ENCODE measurements around the gene NT5E. TPM values are rescaled to one million over a fixed set of nuclear protein-coding genes. Genes with fewer than 3 reads are reported as not detected.

Gene NT5E
- polyA plus RNA-seq, 1 of the 3 experiments (the other 2 are of a cell fraction): 443 TPM

GRCh38 chr6:85401186-85402021 lies 48.5 kb upstream of the NT5E start:
- ChIA-PET CTCF (interaction anchor here (1.2 to 2.1 kb wide), 2 partner anchors 18 to 81 kb away, joined by 4 to 6 read pairs; no protein-coding TSS in a partner anchor), POLR2A (no interaction called here)
- no peaks in the 10 kb centered on the region for H3K36me3 ChIP-seq (replicated peaks in 1 of 2; ENCODE audit: control insufficient read depth in 1 of 2, insufficient read depth in 2 of 2, low read length in 1 of 2)
- H3K4me1 ChIP-seq (ENCODE audit: control insufficient read depth in 1 of 2, insufficient read depth in 2 of 2, low read depth in 1 of 2, low read length in 1 of 2): peaks cover 11 to 46% of the 10 kb centered on the region in 2 experiments
- H4K20me1 ChIP-seq (ENCODE audit: insufficient read depth): no peaks in the 10 kb centered on the region
- H3K27me3 ChIP-seq (ENCODE audit: insufficient read depth): no peaks in the 10 kb centered on the region
- no peak overlapping the region for H3K4me3 ChIP-seq (ENCODE audit: low read depth in 2 of 2, low read length in 1 of 2)
- WGBS (ENCODE audit: low lambda C conversion rate): 87% methylated on average over 6 of the region's 6 CpGs
- H3K9ac ChIP-seq: no peak overlapping the region
- 0 out of 2 replicates have a peak overlapping the region, but pooled peaks have one; percentile 61 for H3K4me2 ChIP-seq
- peak overlapping the region; percentile 60 for H2AFZ ChIP-seq (ENCODE audit: low read depth)
- peaks cover 36% of the 10 kb centered on the region for H3F3A ChIP-seq (replicated peaks; ENCODE audit: insufficient read depth)
- TF ChIP-seq ZBTB33 (IDR thresholded peaks at IDR 0.05; ENCODE audit: borderline replicate concordance, low read depth) (no peak), RFX5 (IDR thresholded peaks at IDR 0.05; ENCODE audit: low read length) (no peak), CTCF (IDR thresholded peaks at IDR 0.05) (no peak), USF1 (IDR thresholded peaks at IDR 0.05; ENCODE audit: borderline replicate concordance, low read depth) (no peak), GATA2 (CRISPR knock-in tag; IDR thresholded peaks at IDR 0.05) (no peak), FOXJ3 (CRISPR knock-in tag; IDR thresholded peaks at IDR 0.05) (no peak), NRF1 (IDR thresholded peaks at IDR 0.05; ENCODE audit: low read depth, low read length) (no peak), SMC3 (IDR thresholded peaks at IDR 0.05; ENCODE audit: low read depth, low read length) (no peak), MXI1 (IDR thresholded peaks at IDR 0.05; ENCODE audit: low read depth, low read length) (no peak), RCOR1 (IDR thresholded peaks at IDR 0.05; ENCODE audit: low read length) (no peak)
- DNase-seq: no peak
- no peaks in the 10 kb centered on the region for H3K9me2 ChIP-seq
- H3K79me2 ChIP-seq (ENCODE audit: insufficient read depth): no peaks in the 10 kb centered on the region; the same call in 1 of the 2 replicates
- H3K27ac ChIP-seq (ENCODE audit: low read depth in 2 of 2, low read length in 1 of 2): peak overlapping the region; percentile 92 to 98
- H3K9me3 ChIP-seq: peaks cover 8% of the 10 kb centered on the region; the same call in 1 of the 2 replicates

GRCh38 chr6:85402071-85402470 lies 47.8 kb upstream of the NT5E start:
- ChIA-PET POLR2A (no interaction called here), CTCF (interaction anchor here (1.2 to 2.1 kb wide), 2 partner anchors 19 to 81 kb away, joined by 4 to 6 read pairs; no protein-coding TSS in a partner anchor)
- Histone ChIP-seq H2AFZ (ENCODE audit: low read depth) (peak overlapping the region; percentile 60), H4K20me1 (ENCODE audit: insufficient read depth) (no peaks in the 10 kb centered on the region), H3F3A (replicated peaks; ENCODE audit: insufficient read depth) (peaks cover 38% of the 10 kb centered on the region), H3K9me3 (peaks cover 8% of the 10 kb centered on the region; the same call in 1 of the 2 replicates), H3K27ac (ENCODE audit: low read depth in 2 of 2, low read length in 1 of 2) (peak overlapping the region; percentile 92 to 98), H3K4me2 (peak overlapping the region; percentile 61; the same call in 1 of the 2 replicates), H3K4me1 (ENCODE audit: control insufficient read depth in 1 of 2, insufficient read depth in 2 of 2, low read depth in 1 of 2, low read length in 1 of 2) (peaks cover 11 to 51% of the 10 kb centered on the region in 2 experiments), H3K9me2 (no peaks in the 10 kb centered on the region), H3K79me2 (ENCODE audit: insufficient read depth) (no peaks in the 10 kb centered on the region; the same call in 1 of the 2 replicates), H3K36me3 (replicated peaks in 1 of 2; ENCODE audit: control insufficient read depth in 1 of 2, insufficient read depth in 2 of 2, low read length in 1 of 2) (no peaks in the 10 kb centered on the region), H3K9ac (peak overlapping the region; percentile 80; the same call in 1 of the 2 replicates), H3K27me3 (ENCODE audit: insufficient read depth) (no peaks in the 10 kb centered on the region), H3K4me3 (ENCODE audit: low read depth in 2 of 2, low read length in 1 of 2) (no peak overlapping the region)
- DNase-seq: peak; percentile 4
- TF ChIP-seq EP300 (IDR thresholded peaks at IDR 0.05; ENCODE audit: borderline replicate concordance in 1 of 2, low read depth in 1 of 2, low read length in 1 of 2) (peak in 1 of 2 experiments; percentile 16; a peak in 1 of 4 replicates), TEAD4 (IDR thresholded peaks at IDR 0.05; ENCODE audit: borderline replicate concordance, insufficient read depth) (no peak), TCF12 (IDR thresholded peaks at IDR 0.05) (peak; percentile 64), RCOR1 (IDR thresholded peaks at IDR 0.05; ENCODE audit: low read length) (no peak)
